IMR-90 (cell line): Measurements from ENCODE around the gene GGCT. TPM values are rescaled to one million over a fixed set of nuclear protein-coding genes. Genes with fewer than 3 reads are reported as not detected.

Experiments used
- ATAC-seq: fragments of 200-7000 bp; cut with Tn5 transposase; 2 replicates; pipeline ENCODE4 v1.9.1; 2020; ENCODE audit warnings: low read depth, mild to moderate bottlenecking, moderate library complexity
- BruUV-seq: library from RNA; stranded (reverse); fragments of 400-500 nt; replicated peaks from 2 replicates; lab custom pipeline; 2021; lab: Mats Ljungman, UMichigan
- CTCF ChIA-PET: fragments of 300-600 bp; formaldehyde crosslinking; extraction: SDS; loops from one replicate; lab custom pipeline; 2021; ENCODE audit warnings: antibody characterized with exemption; lab: Yijun Ruan, JAX
- POLR2A ChIA-PET: fragments of 300-600 bp; sonication (Branson Sonifier 250); formaldehyde crosslinking; loops from one replicate; lab custom pipeline; 2022; ENCODE audit warnings: antibody characterized with exemption; ENCODE audit not compliant: unreplicated experiment; lab: Charles Lee
- DNase-seq: peaks from one replicate; pipeline ENCODE4 v3.0.0; 2013
- H2AFZ ChIP-seq: replicated peaks from 2 replicates; pipeline ENCODE3; 2013; ENCODE audit warnings: low read length, mild to moderate bottlenecking; ENCODE audit not compliant: poor library complexity
- H2AK5ac ChIP-seq: 2 replicates; pipeline ENCODE4 v1.6.1; 2013; ENCODE audit warnings: low read depth, low read length, inconsistent platforms
- H2AK9ac ChIP-seq: replicated peaks from 2 replicates; pipeline ENCODE3; 2013; ENCODE audit warnings: mild to moderate bottlenecking, low read depth, low read length, moderate library complexity; ENCODE audit not compliant: poor library complexity
- H2BK120ac ChIP-seq: 2 replicates; pipeline ENCODE4 v1.6.1; 2013; ENCODE audit warnings: low read depth, low read length, inconsistent platforms
- H2BK15ac ChIP-seq: 3 replicates; pipeline ENCODE4 v1.6.1; 2013; ENCODE audit warnings: low read depth, low read length, inconsistent platforms
- H2BK20ac ChIP-seq: 2 replicates; pipeline ENCODE4 v1.6.1; 2013; ENCODE audit warnings: low read depth, mild to moderate bottlenecking, inconsistent platforms, low read length, moderate library complexity
- H2BK5ac ChIP-seq: 2 replicates; pipeline ENCODE4 v1.6.1; 2013; ENCODE audit warnings: mild to moderate bottlenecking, low read depth, low read length, inconsistent platforms; ENCODE audit not compliant: poor library complexity, severe bottlenecking
- H3K14ac ChIP-seq: replicated peaks from 2 replicates; pipeline ENCODE4 v1.6.1; 2013; ENCODE audit warnings: low read depth, low read length, inconsistent platforms
- H3K18ac ChIP-seq: 2 replicates; pipeline ENCODE4 v1.6.1; 2013; ENCODE audit warnings: low read depth, low read length, control low read depth
- H3K23ac ChIP-seq: 2 replicates; pipeline ENCODE4 v1.6.1; 2013; ENCODE audit warnings: low read depth, low read length, inconsistent platforms
- H3K27ac ChIP-seq: 2 replicates; pipeline ENCODE4 v1.5.1; 2013; ENCODE audit warnings: mild to moderate bottlenecking, control low read depth, low read length; ENCODE audit not compliant: insufficient read depth
- H3K27me3 ChIP-seq: 2 replicates; pipeline ENCODE4 v1.6.1; 2013; ENCODE audit warnings: low read length; ENCODE audit not compliant: control insufficient read depth, insufficient read depth
- H3K36me3 ChIP-seq: 2 replicates; pipeline ENCODE4 v1.6.1; 2013; ENCODE audit warnings: low read length, mixed read lengths; ENCODE audit not compliant: control insufficient read depth, insufficient read depth
- H3K4ac ChIP-seq: 2 replicates; pipeline ENCODE4 v1.6.1; 2013; ENCODE audit warnings: low read depth, low read length, inconsistent platforms
- H3K4me1 ChIP-seq: 2 replicates; pipeline ENCODE4 v1.6.1; 2013; ENCODE audit warnings: low read length, mixed read lengths; ENCODE audit not compliant: control insufficient read depth, insufficient read depth
- H3K4me2 ChIP-seq: 2 replicates; pipeline ENCODE4 v1.6.1; 2013; ENCODE audit warnings: low read depth, mild to moderate bottlenecking, control low read depth, low read length, moderate library complexity
- H3K4me3 ChIP-seq: 2 replicates; pipeline ENCODE4 v1.5.1; 2013; ENCODE audit warnings: low read depth, mild to moderate bottlenecking, control low read depth, low read length, moderate library complexity; ENCODE audit not compliant: insufficient read depth
- H3K56ac ChIP-seq: 2 replicates; pipeline ENCODE4 v1.6.1; 2013; ENCODE audit warnings: low read length, inconsistent platforms; ENCODE audit not compliant: insufficient read depth; ENCODE audit errors: extremely low read depth
- H3K79me1 ChIP-seq, 2 experiments: 2 replicates each; pipeline ENCODE4 v1.6.1; 2013; ENCODE audit warnings: low read length in 2 of 2, inconsistent platforms in 1 of 2, low read depth in 1 of 2
- H3K9ac ChIP-seq: 2 replicates; pipeline ENCODE4 v1.6.1; 2013; ENCODE audit warnings: low read depth, low read length, control low read depth
- H3K9me1 ChIP-seq: 2 replicates; pipeline ENCODE4 v1.6.1; 2013; ENCODE audit warnings: low read length, inconsistent platforms; ENCODE audit not compliant: insufficient read depth
- H3K9me3 ChIP-seq: 2 replicates; pipeline ENCODE4 v1.6.1; 2013; ENCODE audit warnings: low read length; ENCODE audit not compliant: control insufficient read depth, insufficient read depth
- H4K20me1 ChIP-seq: 2 replicates; pipeline ENCODE4 v1.6.1; 2013; ENCODE audit warnings: low read length, inconsistent platforms; ENCODE audit not compliant: insufficient read depth
- H4K5ac ChIP-seq: 2 replicates; pipeline ENCODE4 v1.6.1; 2013; ENCODE audit warnings: mild to moderate bottlenecking, low read depth, low read length, control low read depth
- H4K8ac ChIP-seq, 2 experiments: 2 replicates each; pipeline ENCODE4 v1.6.1; 2013; ENCODE audit warnings: low read depth in 2 of 2, low read length in 2 of 2, control low read depth in 1 of 2, inconsistent platforms in 1 of 2
- H4K91ac ChIP-seq: 2 replicates; pipeline ENCODE4 v1.6.1; 2013; ENCODE audit warnings: low read depth, low read length, inconsistent platforms; ENCODE audit not compliant: insufficient read depth
- BHLHE40 ChIP-seq: fragments of 150-350 bp; IDR thresholded peaks from 2 replicates; pipeline ENCODE4 v1.6.1; 2016; ENCODE audit warnings: mild to moderate bottlenecking, low read depth, low read length
- CEBPB ChIP-seq: IDR thresholded peaks from 2 replicates; pipeline ENCODE4 v1.6.1; 2012; ENCODE audit warnings: low read depth, low read length, improper control_type of control experiment
- CHD1 ChIP-seq: IDR thresholded peaks from 2 replicates; pipeline ENCODE4 v1.6.1; 2012; ENCODE audit warnings: low read depth, low read length, improper control_type of control experiment
- MAFK ChIP-seq: IDR thresholded peaks from 2 replicates; pipeline ENCODE4 v1.6.1; 2012; ENCODE audit warnings: low read depth, low read length, improper control_type of control experiment
- MAZ ChIP-seq: IDR thresholded peaks from 2 replicates; pipeline ENCODE4 v1.6.1; 2012; ENCODE audit warnings: low read depth, mild to moderate bottlenecking, low read length, improper control_type of control experiment, moderate library complexity, borderline replicate concordance
- MXI1 ChIP-seq: IDR thresholded peaks from 2 replicates; pipeline ENCODE4 v1.6.1; 2012; ENCODE audit warnings: low read depth, mild to moderate bottlenecking, low read length, moderate library complexity, borderline replicate concordance
- NFE2L2 ChIP-seq: fragments of 150-350 bp; IDR thresholded peaks from 2 replicates; pipeline ENCODE4 v1.6.1; 2016; ENCODE audit warnings: low read depth, mild to moderate bottlenecking, low read length
- POLR2A ChIP-seq: IDR thresholded peaks from 2 replicates; pipeline ENCODE4 v1.6.1; 2012; ENCODE audit warnings: mild to moderate bottlenecking, low read depth, low read length
- RAD21 ChIP-seq: IDR thresholded peaks from 2 replicates; pipeline ENCODE4 v1.6.1; 2012; ENCODE audit warnings: low read length, improper control_type of control experiment
- SMC3 ChIP-seq: fragments of 150-350 bp; IDR thresholded peaks from 2 replicates; pipeline ENCODE4 v1.6.1; 2016; ENCODE audit warnings: low read depth, mild to moderate bottlenecking, antibody characterized with exemption, low read length, moderate library complexity
- USF2 ChIP-seq: fragments of 150-350 bp; IDR thresholded peaks from 2 replicates; pipeline ENCODE4 v1.6.1; 2017; ENCODE audit warnings: mild to moderate bottlenecking, antibody characterized with exemption, low read length, low read depth
- WGBS, 2 experiments: methylation state at CpG; one replicate each; pipeline versions ENCODE4 v1.1.5 to v1.1.7; 2013; ENCODE audit warnings: missing lambda C conversion rate in 2 of 2; ENCODE audit not compliant: insufficient read length in 1 of 2; ENCODE audit errors: extremely low coverage in 2 of 2; 5-methylcytosine and 5-hydroxymethylcytosine counted together
- dilution Hi-C: fragments of 300-500 bp; cut with HindIII; formaldehyde crosslinking; loops from one replicate; pipeline ENCODE4 v1.14.3; 2018; ENCODE audit warnings: low sequenced_read_pairs; ENCODE audit not compliant: unreplicated experiment
- in situ Hi-C: fragments of 300-500 bp; cut with MboI; formaldehyde crosslinking; loops from 3 replicates; pipeline ENCODE4 v1.14.3; 2019; ENCODE audit warnings: low sequenced_read_pairs, inconsistent platforms, mixed read lengths
- intact Hi-C: fragments of 100-400 bp; cut with micrococcal nuclease; formaldehyde crosslinking; loops from 2 replicates; pipeline ENCODE4 v1.10.0; 2022
- polyA plus RNA-seq, 3 experiments: library from polyadenylated mRNA; depleted of rRNA; stranded (reverse); fragments of >200 nt; gene quantifications; 2 replicates each; pipeline ENCODE4 v1.2.3, GENCODE V29; 2012; ENCODE audit warnings: low replicate concordance in 1 of 3
- total RNA-seq: library from RNA; depleted of rRNA; stranded (reverse); fragments of >200 nt; gene quantifications from 2 replicates; pipeline ENCODE4 v1.2.3, GENCODE V29; 2012

The GGCT gene
- total and polyA plus RNA-seq, 2 of the 4 experiments (the other 2 are of a cell fraction): 12.0 to 18.6 TPM

GRCh38 chr7:30464231-30464671 lies 40.4 kb downstream of the GGCT start:
- Histone ChIP-seq H3K9me1 (peaks cover 14% of the 10 kb centered on the region), H3K36me3 (no peaks in the 10 kb centered on the region), H2BK15ac (no peak overlapping the region), H4K8ac (no peak overlapping the region), H2BK20ac (no peak overlapping the region), H2BK5ac (no peak overlapping the region), H3K4me3 (no peak overlapping the region), H3K9me3 (no peaks in the 10 kb centered on the region), H3K23ac (no peak overlapping the region), H4K91ac (no peak overlapping the region), H4K5ac (no peak overlapping the region; the same call in 1 of the 2 replicates), H2AFZ (no peak overlapping the region), H4K20me1 (no peaks in the 10 kb centered on the region), H2AK5ac (peak overlapping the region; percentile 12; the same call in 1 of the 2 replicates), H3K18ac (no peak overlapping the region), H2AK9ac (no peak overlapping the region), H3K14ac (no peak overlapping the region), H3K4me2 (no peak overlapping the region), H3K56ac (no peak overlapping the region), H3K4ac (no peak overlapping the region), H3K4me1 (peaks cover 30% of the 10 kb centered on the region), H3K9ac (no peak overlapping the region), H3K79me1 (peaks cover 7 to 21% of the 10 kb centered on the region in 2 experiments), H2BK120ac (no peak overlapping the region), H3K27ac (no peak overlapping the region), H3K27me3 (no peaks in the 10 kb centered on the region)
- intact Hi-C loops: no loop called here
- POLR2A ChIA-PET: no interaction called here
- DNase-seq: no peak
- no peak for ATAC-seq
- TF ChIP-seq NFE2L2: no peak
- no peak for TF ChIP-seq MAZ
- no peak for TF ChIP-seq RAD21
- TF ChIP-seq MXI1: no peak
- TF ChIP-seq SMC3: no peak
- TF ChIP-seq POLR2A: no peak
- no peak for TF ChIP-seq BHLHE40
- TF ChIP-seq CHD1: no peak
- no peak for TF ChIP-seq USF2
- no peak for TF ChIP-seq CEBPB
- no peak for TF ChIP-seq MAFK
- 93% methylated on average over 2 of the region's 5 CpGs; no CpG with 5 or more reads in 1 of the 2 experiments for WGBS, 2 experiments
- dilution Hi-C loops: no loop called here
- in situ Hi-C loops: no loop called here
- CTCF ChIA-PET: interaction anchor here (0.6 kb wide), 1 partner anchor 116 kb away, joined by 5 read pairs; no protein-coding TSS in a partner anchor
- BruUV-seq: no TSS peak
